GM23338 (cell line): ENCODE data around the gene SPATA33. TPM values are rescaled to one million over a fixed set of nuclear protein-coding genes. Genes with fewer than 3 reads are reported as not detected.

Source experiments
- ATAC-seq: fragments of 200-7000 bp; cut with Tn5 transposase; 3 replicates; pipeline ENCODE4 v1.9.1; 2020
- DNase-seq: peaks from one replicate; pipeline ENCODE4 v3.0.0-alpha.2; 2015; ENCODE audit warnings: low spot score
- H2AFZ ChIP-seq: fragments of 200-600 bp; sonication (generic); 2 replicates; pipeline ENCODE4 v1.8.0; 2016; ENCODE audit warnings: antibody characterized with exemption, mild to moderate bottlenecking, moderate library complexity
- H3F3A ChIP-seq: fragments of 200-600 bp; sonication (generic); replicated peaks from 2 replicates; pipeline ENCODE4 v1.8.0; 2017; ENCODE audit warnings: antibody characterized with exemption, mixed run types, low read depth
- H3K27ac ChIP-seq: fragments of 200-600 bp; sonication (generic); 2 replicates; pipeline ENCODE4 v1.6.1; 2016; ENCODE audit warnings: low read depth
- H3K27me3 ChIP-seq: fragments of 200-600 bp; sonication (generic); 2 replicates; pipeline ENCODE4 v1.8.0; 2016; ENCODE audit warnings: mild to moderate bottlenecking, mixed run types, moderate library complexity; ENCODE audit not compliant: insufficient read depth
- H3K36me3 ChIP-seq: fragments of 200-600 bp; sonication (generic); 2 replicates; pipeline ENCODE4 v1.8.0; 2016; ENCODE audit warnings: mild to moderate bottlenecking; ENCODE audit not compliant: insufficient read depth
- H3K4me1 ChIP-seq: fragments of 200-600 bp; sonication (generic); 2 replicates; pipeline ENCODE4 v1.8.0; 2016; ENCODE audit warnings: mild to moderate bottlenecking, moderate library complexity; ENCODE audit not compliant: insufficient read depth
- H3K4me2 ChIP-seq: fragments of 200-600 bp; sonication (generic); 2 replicates; pipeline ENCODE4 v1.7.1; 2017; ENCODE audit warnings: mixed run types
- H3K4me3 ChIP-seq: fragments of 200-600 bp; sonication (generic); 2 replicates; pipeline ENCODE4 v1.6.1; 2016; ENCODE audit warnings: mixed run types
- H3K79me2 ChIP-seq: fragments of 200-600 bp; sonication (generic); replicated peaks from 2 replicates; pipeline ENCODE4 v1.8.0; 2017; ENCODE audit warnings: mild to moderate bottlenecking; ENCODE audit not compliant: insufficient read depth
- H3K9me2 ChIP-seq: fragments of 200-600 bp; sonication (generic); 2 replicates; pipeline ENCODE4 v1.8.0; 2017; ENCODE audit not compliant: insufficient read depth
- H4K20me1 ChIP-seq: fragments of 200-600 bp; sonication (generic); replicated peaks from 2 replicates; pipeline ENCODE4 v1.8.0; 2017; ENCODE audit warnings: mild to moderate bottlenecking; ENCODE audit not compliant: insufficient read depth
- H3K27ac Mint-ChIP-seq: 2 replicates; pipeline ENCODE4 v1.8.0; 2020; ENCODE audit warnings: inconsistent platforms, mild to moderate bottlenecking, moderate library complexity, mixed read lengths
- H3K27me3 Mint-ChIP-seq: 3 replicates; pipeline ENCODE4 v1.8.0; 2022; ENCODE audit warnings: low read depth, mild to moderate bottlenecking, moderate library complexity, mixed read lengths, inconsistent platforms; ENCODE audit not compliant: insufficient read depth, poor library complexity
- H3K36me3 Mint-ChIP-seq: 3 replicates; pipeline ENCODE4 v1.8.0; 2021; ENCODE audit warnings: low read depth, mild to moderate bottlenecking, inconsistent platforms, moderate library complexity, mixed read lengths
- H3K4me1 Mint-ChIP-seq: 3 replicates; pipeline ENCODE4 v1.8.0; 2020; ENCODE audit warnings: mild to moderate bottlenecking, inconsistent platforms, mixed read lengths
- H3K4me3 Mint-ChIP-seq: 3 replicates; pipeline ENCODE4 v1.8.0; 2021; ENCODE audit warnings: moderate library complexity, mild to moderate bottlenecking, inconsistent platforms, mixed read lengths
- H3K9me3 Mint-ChIP-seq: 3 replicates; pipeline ENCODE4 v1.8.0; 2020; ENCODE audit warnings: moderate library complexity, mild to moderate bottlenecking, inconsistent platforms, mixed read lengths
- CREB1 ChIP-seq: fragments of 250-450 bp; sonication (Bioruptor Pico); IDR thresholded peaks from 2 replicates; pipeline ENCODE4 v1.5.0; 2020; ENCODE audit warnings: low read depth, mild to moderate bottlenecking, moderate library complexity
- CTCF ChIP-seq, 2 experiments: fragments of 200-600 bp in 1 of 2; sonication (generic) in 1 of 2; conservative IDR thresholded peaks; 2 replicates each; pipeline versions ENCODE4 v1.5.1 to v1.6.1; 2016 to 2017; ENCODE audit warnings: antibody characterized with exemption in 2 of 2, low read depth in 2 of 2, mild to moderate bottlenecking in 2 of 2, moderate library complexity in 1 of 2
- EZH2 ChIP-seq: fragments of 200-600 bp; sonication (generic); IDR thresholded peaks from one replicate; pipeline ENCODE4 v1.8.0; 2017; ENCODE audit warnings: antibody characterized with exemption, mild to moderate bottlenecking, low read depth; ENCODE audit not compliant: unreplicated experiment
- EZH2phosphoT487 ChIP-seq: fragments of 200-600 bp; sonication (generic); IDR thresholded peaks from one replicate; pipeline ENCODE4 v1.8.1; 2018; ENCODE audit warnings: antibody characterized with exemption; ENCODE audit not compliant: unreplicated experiment
- JUNB ChIP-seq: IDR thresholded peaks from one replicate; pipeline ENCODE4 v1.6.1; 2016; ENCODE audit warnings: antibody characterized with exemption; ENCODE audit not compliant: unreplicated experiment
- NANOG ChIP-seq: IDR thresholded peaks from 2 replicates; pipeline ENCODE4 v1.6.1; 2016; ENCODE audit warnings: antibody characterized with exemption, borderline replicate concordance
- POLR2AphosphoS5 ChIP-seq: IDR thresholded peaks from 2 replicates; pipeline ENCODE4 v1.6.1; 2016; ENCODE audit warnings: antibody characterized with exemption, low read depth
- REST ChIP-seq: IDR thresholded peaks from one replicate; pipeline ENCODE4 v1.6.1; 2018; ENCODE audit warnings: antibody characterized with exemption; ENCODE audit not compliant: unreplicated experiment
- STAT1 ChIP-seq: IDR thresholded peaks from one replicate; pipeline ENCODE4 v1.6.1; 2016; ENCODE audit warnings: antibody characterized with exemption; ENCODE audit not compliant: unreplicated experiment
- ZNF331 ChIP-seq: fragments of 250-450 bp; sonication (Bioruptor Pico); IDR thresholded peaks from 2 replicates; pipeline ENCODE4 v1.5.0; 2020; ENCODE audit warnings: low read depth, mild to moderate bottlenecking, moderate library complexity
- polyA plus RNA-seq: library from polyadenylated mRNA; unstranded; fragments of >200 nt; fragmentation: Nextera tagmentation; extraction: Ambion mirVana; gene quantifications from 2 replicates; pipeline ENCODE4 v1.2.1, GENCODE V29; 2016
- total RNA-seq: library from RNA; depleted of rRNA; stranded (reverse); fragments of >200 nt; shearing (Covaris generic); gene quantifications from 2 replicates; pipeline ENCODE4 v1.2.3, GENCODE V29; 2014
- TF ChIP-seq, protein P1 (sequence below): IDR thresholded peaks from 2 replicates; pipeline ENCODE4 v1.6.1; 2016; ENCODE audit warnings: antibody characterized with exemption

Gene SPATA33
- total and polyA plus RNA-seq, 2 experiments from 2014 or later: 5.8 to 17.4 TPM

- ATAC-seq (no peak), DNase-seq (no peak)
- Histone ChIP-seq H3K4me1 (no peaks in the 10 kb centered on the region), H3K79me2 (no peaks in the 10 kb centered on the region), H3K4me2 (no peak overlapping the region), H3K36me3 (no peaks in the 10 kb centered on the region), H3F3A (no peaks in the 10 kb centered on the region), H3K9me2 (no peaks in the 10 kb centered on the region), H4K20me1 (no peaks in the 10 kb centered on the region), H3K27ac (no peak overlapping the region), H3K4me3 (no peak overlapping the region), H2AFZ (no peak overlapping the region), H3K27me3 (no peaks in the 10 kb centered on the region)
- Mint-ChIP-seq H3K9me3 (no peaks in the 10 kb centered on the region), H3K4me1 (peaks cover 7% of the 10 kb centered on the region), H3K27me3 (peaks cover 4% of the 10 kb centered on the region), H3K27ac (no peak overlapping the region), H3K36me3 (no peaks in the 10 kb centered on the region; the same call in 2 of the 3 replicates), H3K4me3 (no peak overlapping the region)
- TF ChIP-seq JUNB: no peak
- no peak for TF ChIP-seq NANOG
- TF ChIP-seq, protein P1, sequence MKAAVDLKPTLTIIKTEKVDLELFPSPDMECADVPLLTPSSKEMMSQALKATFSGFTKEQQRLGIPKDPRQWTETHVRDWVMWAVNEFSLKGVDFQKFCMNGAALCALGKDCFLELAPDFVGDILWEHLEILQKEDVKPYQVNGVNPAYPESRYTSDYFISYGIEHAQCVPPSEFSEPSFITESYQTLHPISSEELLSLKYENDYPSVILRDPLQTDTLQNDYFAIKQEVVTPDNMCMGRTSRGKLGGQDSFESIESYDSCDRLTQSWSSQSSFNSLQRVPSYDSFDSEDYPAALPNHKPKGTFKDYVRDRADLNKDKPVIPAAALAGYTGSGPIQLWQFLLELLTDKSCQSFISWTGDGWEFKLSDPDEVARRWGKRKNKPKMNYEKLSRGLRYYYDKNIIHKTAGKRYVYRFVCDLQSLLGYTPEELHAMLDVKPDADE: no peak
- TF ChIP-seq REST: no peak
Measured at GRCh38 chr16:89607937-89608740, 49.5 kb upstream of the SPATA33 start.

DNA sequence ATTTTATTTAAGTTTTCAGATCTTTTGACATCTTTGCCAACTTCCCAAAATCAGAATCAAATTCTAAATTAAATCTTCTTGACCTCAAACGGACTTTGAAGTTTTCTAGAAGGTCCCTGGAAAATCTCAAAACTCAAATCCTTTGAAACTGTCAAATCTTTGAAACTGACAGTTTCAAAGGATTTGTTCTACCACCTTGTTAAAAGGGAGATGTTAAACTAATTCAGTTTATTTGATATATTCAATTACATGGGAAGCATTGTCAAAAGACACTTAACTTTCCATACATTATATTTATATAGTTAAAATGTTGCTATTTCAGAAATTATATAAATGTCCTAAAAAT is 47.6 kb upstream of the SPATA33 start:
- Mint-ChIP-seq H3K27me3 (peaks cover 3% of the 10 kb centered on the region), H3K27ac (no peak overlapping the region), H3K4me3 (no peak overlapping the region), H3K9me3 (no peaks in the 10 kb centered on the region; the same call in 2 of the 3 replicates), H3K4me1 (peaks cover 9% of the 10 kb centered on the region), H3K36me3 (no peaks in the 10 kb centered on the region; the same call in 2 of the 3 replicates)
- Histone ChIP-seq H3K4me3 (no peak overlapping the region), H3K36me3 (no peaks in the 10 kb centered on the region), H4K20me1 (no peaks in the 10 kb centered on the region), H3K79me2 (no peaks in the 10 kb centered on the region), H3K4me2 (no peak overlapping the region), H3F3A (no peaks in the 10 kb centered on the region), H3K27ac (no peak overlapping the region), H3K4me1 (no peaks in the 10 kb centered on the region; the same call in 1 of the 2 replicates), H2AFZ (no peak overlapping the region), H3K27me3 (no peaks in the 10 kb centered on the region), H3K9me2 (no peaks in the 10 kb centered on the region)
- no peak for ATAC-seq
- TF ChIP-seq, protein P1: no peak
- TF ChIP-seq ZNF331: no peak
- TF ChIP-seq POLR2AphosphoS5: no peak
- no peak for TF ChIP-seq EZH2phosphoT487
- TF ChIP-seq CTCF (conservative IDR thresholded peaks at IDR 0.05; ENCODE audit: low read depth in 2 of 2): no peak
- TF ChIP-seq CREB1 (CRISPR knock-in tag): no peak
- no peak for TF ChIP-seq REST
- no peak for TF ChIP-seq STAT1
- no peak for TF ChIP-seq JUNB
- TF ChIP-seq EZH2: no peak
- DNase-seq: no peak
